Smooth muscle cell of the brain vasculature (primary cell): ENCODE measurements around the gene SLC6A9.
A peak's percentile ranks its signal among the peaks of the same experiment; 100 is the strongest.

Experiments used
- DNase-seq: peaks from one replicate; pipeline ENCODE4 v3.0.0-alpha.2; 2012; ENCODE audit warnings: low read depth, low spot score

Gene SLC6A9

GRCh38 chr1:43983253-43983899 lies 47.9 kb downstream of the SLC6A9 start:
- DNase-seq, result no peak

GRCh38 chr1:43982808-43983207 lies 48.5 kb downstream of the SLC6A9 start:
- DNase-seq, result no peak

- no peak for DNase-seq
Observed at GRCh38 chr1:43982241-43982640, 49.0 kb downstream of the SLC6A9 start.

GRCh38 chr1:43981636-43982035 lies 49.6 kb downstream of the SLC6A9 start:
- DNase-seq, result no peak

GRCh38 chr1:43981135-43981491 lies 50.1 kb downstream of the SLC6A9 start:
- no peak for DNase-seq

GRCh38 chr1:43980255-43981134 lies 50.8 kb downstream of the SLC6A9 start:
- no peak for DNase-seq

- no peak for DNase-seq
Observed at GRCh38 chr1:43979528-43980254, 51.6 kb downstream of the SLC6A9 start.

- no peak for DNase-seq
Observed at GRCh38 chr1:43979261-43979527, 52.1 kb downstream of the SLC6A9 start.

- no peak for DNase-seq
Observed at GRCh38 chr1:43978551-43979260, 52.6 kb downstream of the SLC6A9 start, which contains the start of gene B4GALT2. Gene B4GALT2 (plus strand): TSS chr1:43979210. CDS start chr1:43981161, 1,951 bp downstream.

GRCh38 chr1:43978264-43978550 lies 53.1 kb downstream of the SLC6A9 start:
- no peak for DNase-seq

GRCh38 chr1:43977376-43978263 lies 53.6 kb downstream of the SLC6A9 start:
- DNase-seq, result no peak

- no peak for DNase-seq
Observed at GRCh38 chr1:43976890-43977289, 54.4 kb downstream of the SLC6A9 start.

GRCh38 chr1:43976045-43976444 lies 55.2 kb downstream of the SLC6A9 start:
- DNase-seq, result no peak

GRCh38 chr1:43975249-43975961 lies 55.9 kb downstream of the SLC6A9 start:
- DNase-seq, result no peak

GRCh38 chr1:43974443-43975248 lies 56.6 kb downstream of the SLC6A9 start, which contains the start of gene ATP6V0B:
Gene ATP6V0B (plus strand): TSS chr1:43974960. CDS start chr1:43975041, 81 bp downstream.
- DNase-seq, result peak; percentile 82

- DNase-seq, result no peak
Observed at GRCh38 chr1:43973981-43974442, 57.2 kb downstream of the SLC6A9 start.

GRCh38 chr1:43971336-43971980 lies 59.8 kb downstream of the SLC6A9 start:
- no peak for DNase-seq

GRCh38 chr1:43970911-43971310 lies 60.4 kb downstream of the SLC6A9 start:
- DNase-seq, result no peak

- DNase-seq, result no peak
Observed at GRCh38 chr1:43970502-43970901, 60.8 kb downstream of the SLC6A9 start.
